HG03139 (cell line): ENCODE data around the gene SLCO3A1.

Source experiments
- ATAC-seq: cut with Tn5 transposase; IDR thresholded peaks from one replicate; pipeline ENCODE4 v1.9.1; 2021; ENCODE audit not compliant: unreplicated experiment

SLCO3A1 gene

GRCh38 chr15:92092289-92093105 is 239.0 kb downstream of the SLCO3A1 start:
- no peak for ATAC-seq

- ATAC-seq: peak; percentile 70
Measured at GRCh38 chr15:92095693-92096092, 242.2 kb downstream of the SLCO3A1 start.

GRCh38 chr15:92097474-92098178 is 244.1 kb downstream of the SLCO3A1 start:
- peak; percentile 57 for ATAC-seq

- no peak for ATAC-seq
Measured at GRCh38 chr15:92098869-92099268, 245.4 kb downstream of the SLCO3A1 start.

- no peak for ATAC-seq
Measured at GRCh38 chr15:92100301-92100700, 246.8 kb downstream of the SLCO3A1 start.

- no peak for ATAC-seq
Measured at GRCh38 chr15:92100751-92101150, 247.2 kb downstream of the SLCO3A1 start.

GRCh38 chr15:92101708-92102394 is 248.3 kb downstream of the SLCO3A1 start:
- ATAC-seq: no peak

- no peak for ATAC-seq
Measured at GRCh38 chr15:92102395-92102755, 248.9 kb downstream of the SLCO3A1 start.

- no peak for ATAC-seq
Measured at GRCh38 chr15:92104072-92104471, 250.6 kb downstream of the SLCO3A1 start.

- no peak for ATAC-seq
Measured at GRCh38 chr15:92105611-92106010, 252.1 kb downstream of the SLCO3A1 start.

GRCh38 chr15:92107510-92107909 is 254.0 kb downstream of the SLCO3A1 start:
- no peak for ATAC-seq

- no peak for ATAC-seq
Measured at GRCh38 chr15:92109191-92109873, 255.8 kb downstream of the SLCO3A1 start.

- ATAC-seq: no peak
Measured at GRCh38 chr15:92111291-92111690, 257.8 kb downstream of the SLCO3A1 start.

GRCh38 chr15:92111751-92112150 is 258.2 kb downstream of the SLCO3A1 start:
- no peak for ATAC-seq

GRCh38 chr15:92112180-92112579 is 258.7 kb downstream of the SLCO3A1 start:
- no peak for ATAC-seq

GRCh38 chr15:92112711-92113110 is 259.2 kb downstream of the SLCO3A1 start:
- no peak for ATAC-seq

GRCh38 chr15:92113832-92114231 is 260.3 kb downstream of the SLCO3A1 start:
- no peak for ATAC-seq

GRCh38 chr15:92115834-92116233 is 262.3 kb downstream of the SLCO3A1 start:
- ATAC-seq: no peak

- no peak for ATAC-seq
Measured at GRCh38 chr15:92116330-92116729, 262.8 kb downstream of the SLCO3A1 start.

- ATAC-seq: no peak
Measured at GRCh38 chr15:92117261-92117731, 263.8 kb downstream of the SLCO3A1 start.
